ENCODE results near the gene GPC5. TPM values are rescaled to one million over a fixed set of nuclear protein-coding genes. Genes with fewer than 3 reads are reported as not detected.

GPC5 gene
- total RNA-seq, 1 experiment from 2014 or later, result 0.15 TPM

DNA sequence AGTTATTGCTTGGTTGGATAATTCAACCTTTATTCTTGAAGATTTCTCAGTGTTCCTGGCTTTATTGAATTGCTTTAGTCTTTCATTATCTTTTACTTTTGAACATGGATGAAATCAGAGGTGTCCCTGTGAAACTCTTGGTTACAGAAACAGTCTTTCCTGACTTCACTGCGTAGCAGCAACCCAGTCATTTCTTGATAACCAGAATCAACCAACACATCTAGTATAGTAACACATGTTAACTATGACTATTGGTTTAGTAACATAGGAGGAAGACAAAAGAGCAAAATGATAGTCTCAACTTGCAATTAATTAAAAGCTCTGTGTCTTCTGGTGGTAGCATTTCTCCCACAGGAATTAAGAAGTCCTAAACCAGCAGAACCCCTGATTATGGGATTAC is 393.6 kb downstream of the GPC5 start:
- H3K23ac ChIP-seq (ENCODE audit: insufficient read length, low read depth, low read length), result no peak overlapping the region
- H3K79me2 ChIP-seq (ENCODE audit: insufficient read depth, low read length), result no peaks in the 10 kb centered on the region
- no peak overlapping the region for H2BK120ac ChIP-seq (ENCODE audit: low read depth, low read length, poor library complexity, severe bottlenecking)
- no peak overlapping the region for H2BK5ac ChIP-seq (ENCODE audit: insufficient read length, low read length)
- H3K27ac Mint-ChIP-seq, result no peak overlapping the region
- no peak overlapping the region for H4K8ac ChIP-seq (replicated peaks; ENCODE audit: insufficient read length, low read depth, low read length)
- H3T11ph ChIP-seq (ENCODE audit: low read length), result no peak overlapping the region
- DNase-seq, result no peak
- no peak overlapping the region for H3K14ac ChIP-seq (ENCODE audit: insufficient read depth, low read length)
- no peak overlapping the region for H3K18ac ChIP-seq (ENCODE audit: insufficient read length, low read depth, low read length)
- no peak overlapping the region for H2BK12ac ChIP-seq (ENCODE audit: insufficient read length, low read depth, low read length)
- H2BK20ac ChIP-seq (ENCODE audit: low read depth, low read length, poor library complexity, severe bottlenecking), result no peak overlapping the region
- H4K91ac ChIP-seq (ENCODE audit: insufficient read length, low read depth, low read length), result no peak overlapping the region
- H2AFZ ChIP-seq (ENCODE audit: low read length), result no peak overlapping the region
- H3K27me3 ChIP-seq (ENCODE audit: insufficient read depth, low read length), result no peaks in the 10 kb centered on the region
- H3K23me2 ChIP-seq (ENCODE audit: insufficient read length, low read depth, low read length, poor library complexity, severe bottlenecking), result no peaks in the 10 kb centered on the region
- TF ChIP-seq, protein P1, sequence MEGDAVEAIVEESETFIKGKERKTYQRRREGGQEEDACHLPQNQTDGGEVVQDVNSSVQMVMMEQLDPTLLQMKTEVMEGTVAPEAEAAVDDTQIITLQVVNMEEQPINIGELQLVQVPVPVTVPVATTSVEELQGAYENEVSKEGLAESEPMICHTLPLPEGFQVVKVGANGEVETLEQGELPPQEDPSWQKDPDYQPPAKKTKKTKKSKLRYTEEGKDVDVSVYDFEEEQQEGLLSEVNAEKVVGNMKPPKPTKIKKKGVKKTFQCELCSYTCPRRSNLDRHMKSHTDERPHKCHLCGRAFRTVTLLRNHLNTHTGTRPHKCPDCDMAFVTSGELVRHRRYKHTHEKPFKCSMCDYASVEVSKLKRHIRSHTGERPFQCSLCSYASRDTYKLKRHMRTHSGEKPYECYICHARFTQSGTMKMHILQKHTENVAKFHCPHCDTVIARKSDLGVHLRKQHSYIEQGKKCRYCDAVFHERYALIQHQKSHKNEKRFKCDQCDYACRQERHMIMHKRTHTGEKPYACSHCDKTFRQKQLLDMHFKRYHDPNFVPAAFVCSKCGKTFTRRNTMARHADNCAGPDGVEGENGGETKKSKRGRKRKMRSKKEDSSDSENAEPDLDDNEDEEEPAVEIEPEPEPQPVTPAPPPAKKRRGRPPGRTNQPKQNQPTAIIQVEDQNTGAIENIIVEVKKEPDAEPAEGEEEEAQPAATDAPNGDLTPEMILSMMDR (conservative IDR thresholded peaks at IDR 0.05), result no peak
- no peaks in the 10 kb centered on the region for H3K27me3 Mint-ChIP-seq (ENCODE audit: low read depth)
- H3K36me3 Mint-ChIP-seq (ENCODE audit: insufficient read depth in 1 of 3, low read depth in 3 of 3), result no peaks in the 10 kb centered on the region
- no peak overlapping the region for H3K27ac ChIP-seq (ENCODE audit: insufficient read length, low read depth, low read length)
- H3K4me1 ChIP-seq (ENCODE audit: insufficient read depth, low read length), result no peaks in the 10 kb centered on the region
- no peak overlapping the region for H2AK5ac ChIP-seq (ENCODE audit: insufficient read length, low read length)
- no peaks in the 10 kb centered on the region for H3K79me1 ChIP-seq (ENCODE audit: insufficient read depth, low read depth, low read length, poor library complexity, severe bottlenecking)
- no peak overlapping the region for H4K5ac ChIP-seq (ENCODE audit: insufficient read length, low read depth, low read length)
- no peak overlapping the region for H3K4ac ChIP-seq (ENCODE audit: low read depth, low read length)
- H3K4me3 Mint-ChIP-seq, result no peak overlapping the region
- no CpG with 5 or more reads among the region's 1 CpG for WGBS (ENCODE audit: extremely low coverage, insufficient read length, low lambda C conversion rate)
- no peak overlapping the region for H2BK15ac ChIP-seq (ENCODE audit: low read depth, low read length)
- H4K20me1 ChIP-seq (ENCODE audit: control insufficient read depth, insufficient read depth, insufficient read length), result no peaks in the 10 kb centered on the region
- H3K9me3 ChIP-seq (ENCODE audit: control insufficient read depth, low read depth, low read length), result no peaks in the 10 kb centered on the region
- H3K9me3 Mint-ChIP-seq, result no peaks in the 10 kb centered on the region
- H3K4me1 Mint-ChIP-seq, result 0 out of 4 replicates have a peak, but pooled peaks cover 0 to 4% of the 10 kb centered on the region in 2 experiments
- no peak overlapping the region for H3K9ac ChIP-seq (ENCODE audit: extremely low read depth, insufficient read length, low read length)
- H3K56ac ChIP-seq (ENCODE audit: insufficient read length, low read depth, low read length), result no peak overlapping the region
- no peak overlapping the region for H3K4me2 ChIP-seq (ENCODE audit: insufficient read depth, insufficient read length, low read length)

Data from H9 (cell line).